HG02938 (cell line): ENCODE results near the gene SHPK.

ENCODE experiments used
- ATAC-seq: cut with Tn5 transposase; IDR thresholded peaks from one replicate; pipeline ENCODE4 v1.9.1; 2021; ENCODE audit warnings: mild to moderate bottlenecking, moderate library complexity; ENCODE audit not compliant: unreplicated experiment

SHPK gene

GRCh38 chr17:3558603-3559269 is 77.3 kb downstream of the SHPK start:
- ATAC-seq, result peak; percentile 67
